GM12878 (cell line): Measurements from ENCODE around the gene CARD11.

ENCODE experiments used
- CBX5 ChIP-seq: sonication (generic); IDR thresholded peaks from 2 replicates; pipeline ENCODE4 v1.6.1; 2016; ENCODE audit warnings: low read depth, moderate library complexity, mild to moderate bottlenecking, inconsistent platforms
- CEBPB ChIP-seq, 2 experiments: fragments of 150-350 bp in 1 of 2; IDR thresholded peaks; 2 replicates each; pipeline ENCODE4 v1.6.1; 2012 to 2014; ENCODE audit warnings: low read depth in 2 of 2, low read length in 2 of 2, borderline replicate concordance in 1 of 2, inconsistent platforms in 1 of 2
- CTCF ChIP-seq, 3 experiments: IDR thresholded peaks in 2 of 3; conservative IDR thresholded peaks in 1 of 3; 2 replicates each; pipeline ENCODE4 v1.5.1; 2011; ENCODE audit warnings: low read depth in 3 of 3, low read length in 3 of 3, mild to moderate bottlenecking in 3 of 3, control low read depth in 2 of 3, moderate library complexity in 2 of 3, inconsistent platforms in 1 of 3, mixed read lengths in 1 of 3; ENCODE audit not compliant: control insufficient read depth in 2 of 3, insufficient read depth in 1 of 3; ENCODE audit errors: extremely low read depth in 1 of 3
- EP300 ChIP-seq, 2 experiments: fragments of 150-350 bp in 1 of 2; IDR thresholded peaks; 2 replicates each; pipeline ENCODE4 v1.6.1; 2011 to 2012; ENCODE audit warnings: low read depth in 2 of 2, low read length in 2 of 2, borderline replicate concordance in 1 of 2, improper control_type of control experiment in 1 of 2, inconsistent platforms in 1 of 2; ENCODE audit not compliant: control insufficient read depth in 1 of 2
- ESRRA ChIP-seq: IDR thresholded peaks from 2 replicates; pipeline ENCODE4 v1.6.1; 2012; ENCODE audit warnings: mild to moderate bottlenecking, low read length, improper control_type of control experiment
- GABPA ChIP-seq: IDR thresholded peaks from 2 replicates; pipeline ENCODE4 v1.6.1; 2014; ENCODE audit warnings: antibody characterized with exemption, low read depth, mild to moderate bottlenecking, inconsistent platforms
- KAT2A ChIP-seq: conservative IDR thresholded peaks from 2 replicates; pipeline ENCODE4 v1.6.1; 2011; ENCODE audit warnings: low read depth, low read length; ENCODE audit not compliant: control insufficient read depth
- MAX ChIP-seq: IDR thresholded peaks from 2 replicates; pipeline ENCODE4 v1.6.1; 2012; ENCODE audit warnings: low read depth, low read length, improper control_type of control experiment
- PAX8 ChIP-seq: fragments of 450-650 bp; IDR thresholded peaks from 2 replicates; pipeline ENCODE4 v1.6.1; 2017; ENCODE audit warnings: mild to moderate bottlenecking, moderate library complexity
- POLR2AphosphoS5 ChIP-seq: IDR thresholded peaks from 2 replicates; pipeline ENCODE4 v1.6.1; 2011; ENCODE audit warnings: mild to moderate bottlenecking, low read length, inconsistent platforms
- SIN3A ChIP-seq: IDR thresholded peaks from 2 replicates; pipeline ENCODE4 v1.6.1; 2012; ENCODE audit warnings: low read depth, low read length, improper control_type of control experiment
- YBX1 ChIP-seq: fragments of 450-650 bp; IDR thresholded peaks from 2 replicates; pipeline ENCODE4 v1.6.1; 2016; ENCODE audit warnings: antibody characterized with exemption
- TF ChIP-seq, protein P1 (sequence below): IDR thresholded peaks from 2 replicates; pipeline ENCODE4 v1.6.1; 2012; ENCODE audit warnings: mild to moderate bottlenecking, low read depth, low read length
- TF ChIP-seq, protein P2 (sequence below): IDR thresholded peaks from 2 replicates; pipeline ENCODE4 v1.6.1; 2012; ENCODE audit warnings: improper control_type of control experiment, low read depth, low read length; ENCODE audit not compliant: insufficient replicate concordance

DNA sequence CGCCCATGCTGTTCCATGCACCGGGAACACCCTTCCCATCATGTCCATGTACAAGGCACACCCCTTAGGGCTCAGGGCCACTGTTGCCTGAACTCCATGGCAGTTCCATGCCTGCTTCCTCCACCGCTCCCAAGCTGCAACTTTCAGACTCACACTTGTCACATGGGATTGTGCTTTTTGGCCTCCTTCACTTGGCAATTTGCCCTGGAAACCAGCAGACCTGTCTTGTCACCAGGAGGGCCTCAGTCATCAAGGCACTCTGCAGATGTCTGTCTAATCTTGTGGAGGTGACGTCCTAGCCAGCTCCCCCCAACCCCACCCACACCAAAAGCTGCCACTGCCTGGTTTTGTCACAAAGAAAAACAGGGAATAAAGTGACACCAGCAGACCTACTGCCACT lies 47.5 kb downstream of the CARD11 start:
- TF ChIP-seq EP300 (IDR thresholded peaks at IDR 0.05; ENCODE audit: borderline replicate concordance in 1 of 2, control insufficient read depth in 1 of 2, low read depth in 2 of 2, low read length in 2 of 2) (no peak), CTCF (IDR thresholded peaks at IDR 0.05 in 2 of 3, conservative IDR thresholded peaks at IDR 0.05 in 1 of 3; ENCODE audit: control insufficient read depth in 2 of 3, extremely low read depth in 1 of 3, insufficient read depth in 1 of 3, low read depth in 3 of 3, low read length in 3 of 3) (no peak), YBX1 (no peak), ESRRA (no peak), CBX5 (no peak), GABPA (no peak), CEBPB (IDR thresholded peaks at IDR 0.05; ENCODE audit: borderline replicate concordance in 1 of 2, low read depth in 2 of 2, low read length in 2 of 2) (no peak), MAX (no peak), PAX8 (no peak), SIN3A (no peak), KAT2A (no peak), POLR2AphosphoS5 (no peak)
- TF ChIP-seq, protein P1, sequence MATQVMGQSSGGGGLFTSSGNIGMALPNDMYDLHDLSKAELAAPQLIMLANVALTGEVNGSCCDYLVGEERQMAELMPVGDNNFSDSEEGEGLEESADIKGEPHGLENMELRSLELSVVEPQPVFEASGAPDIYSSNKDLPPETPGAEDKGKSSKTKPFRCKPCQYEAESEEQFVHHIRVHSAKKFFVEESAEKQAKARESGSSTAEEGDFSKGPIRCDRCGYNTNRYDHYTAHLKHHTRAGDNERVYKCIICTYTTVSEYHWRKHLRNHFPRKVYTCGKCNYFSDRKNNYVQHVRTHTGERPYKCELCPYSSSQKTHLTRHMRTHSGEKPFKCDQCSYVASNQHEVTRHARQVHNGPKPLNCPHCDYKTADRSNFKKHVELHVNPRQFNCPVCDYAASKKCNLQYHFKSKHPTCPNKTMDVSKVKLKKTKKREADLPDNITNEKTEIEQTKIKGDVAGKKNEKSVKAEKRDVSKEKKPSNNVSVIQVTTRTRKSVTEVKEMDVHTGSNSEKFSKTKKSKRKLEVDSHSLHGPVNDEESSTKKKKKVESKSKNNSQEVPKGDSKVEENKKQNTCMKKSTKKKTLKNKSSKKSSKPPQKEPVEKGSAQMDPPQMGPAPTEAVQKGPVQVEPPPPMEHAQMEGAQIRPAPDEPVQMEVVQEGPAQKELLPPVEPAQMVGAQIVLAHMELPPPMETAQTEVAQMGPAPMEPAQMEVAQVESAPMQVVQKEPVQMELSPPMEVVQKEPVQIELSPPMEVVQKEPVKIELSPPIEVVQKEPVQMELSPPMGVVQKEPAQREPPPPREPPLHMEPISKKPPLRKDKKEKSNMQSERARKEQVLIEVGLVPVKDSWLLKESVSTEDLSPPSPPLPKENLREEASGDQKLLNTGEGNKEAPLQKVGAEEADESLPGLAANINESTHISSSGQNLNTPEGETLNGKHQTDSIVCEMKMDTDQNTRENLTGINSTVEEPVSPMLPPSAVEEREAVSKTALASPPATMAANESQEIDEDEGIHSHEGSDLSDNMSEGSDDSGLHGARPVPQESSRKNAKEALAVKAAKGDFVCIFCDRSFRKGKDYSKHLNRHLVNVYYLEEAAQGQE = no peak
- TF ChIP-seq, protein P2, sequence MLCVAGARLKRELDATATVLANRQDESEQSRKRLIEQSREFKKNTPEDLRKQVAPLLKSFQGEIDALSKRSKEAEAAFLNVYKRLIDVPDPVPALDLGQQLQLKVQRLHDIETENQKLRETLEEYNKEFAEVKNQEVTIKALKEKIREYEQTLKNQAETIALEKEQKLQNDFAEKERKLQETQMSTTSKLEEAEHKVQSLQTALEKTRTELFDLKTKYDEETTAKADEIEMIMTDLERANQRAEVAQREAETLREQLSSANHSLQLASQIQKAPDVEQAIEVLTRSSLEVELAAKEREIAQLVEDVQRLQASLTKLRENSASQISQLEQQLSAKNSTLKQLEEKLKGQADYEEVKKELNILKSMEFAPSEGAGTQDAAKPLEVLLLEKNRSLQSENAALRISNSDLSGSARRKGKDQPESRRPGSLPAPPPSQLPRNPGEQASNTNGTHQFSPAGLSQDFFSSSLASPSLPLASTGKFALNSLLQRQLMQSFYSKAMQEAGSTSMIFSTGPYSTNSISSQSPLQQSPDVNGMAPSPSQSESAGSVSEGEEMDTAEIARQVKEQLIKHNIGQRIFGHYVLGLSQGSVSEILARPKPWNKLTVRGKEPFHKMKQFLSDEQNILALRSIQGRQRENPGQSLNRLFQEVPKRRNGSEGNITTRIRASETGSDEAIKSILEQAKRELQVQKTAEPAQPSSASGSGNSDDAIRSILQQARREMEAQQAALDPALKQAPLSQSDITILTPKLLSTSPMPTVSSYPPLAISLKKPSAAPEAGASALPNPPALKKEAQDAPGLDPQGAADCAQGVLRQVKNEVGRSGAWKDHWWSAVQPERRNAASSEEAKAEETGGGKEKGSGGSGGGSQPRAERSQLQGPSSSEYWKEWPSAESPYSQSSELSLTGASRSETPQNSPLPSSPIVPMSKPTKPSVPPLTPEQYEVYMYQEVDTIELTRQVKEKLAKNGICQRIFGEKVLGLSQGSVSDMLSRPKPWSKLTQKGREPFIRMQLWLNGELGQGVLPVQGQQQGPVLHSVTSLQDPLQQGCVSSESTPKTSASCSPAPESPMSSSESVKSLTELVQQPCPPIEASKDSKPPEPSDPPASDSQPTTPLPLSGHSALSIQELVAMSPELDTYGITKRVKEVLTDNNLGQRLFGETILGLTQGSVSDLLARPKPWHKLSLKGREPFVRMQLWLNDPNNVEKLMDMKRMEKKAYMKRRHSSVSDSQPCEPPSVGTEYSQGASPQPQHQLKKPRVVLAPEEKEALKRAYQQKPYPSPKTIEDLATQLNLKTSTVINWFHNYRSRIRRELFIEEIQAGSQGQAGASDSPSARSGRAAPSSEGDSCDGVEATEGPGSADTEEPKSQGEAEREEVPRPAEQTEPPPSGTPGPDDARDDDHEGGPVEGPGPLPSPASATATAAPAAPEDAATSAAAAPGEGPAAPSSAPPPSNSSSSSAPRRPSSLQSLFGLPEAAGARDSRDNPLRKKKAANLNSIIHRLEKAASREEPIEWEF = no peak
